Gastroesophageal sphincter (tissue), 3 donors: Measurements from ENCODE around the gene ECM1.

Source experiments
- CTCF ChIP-seq, 4 experiments: fragments of 200-600 bp in 2 of 4; fragments of 450-650 bp in 2 of 4; sonication (generic) in 1 of 4; IDR thresholded peaks; one replicate each; pipeline ENCODE4 v1.5.1; 2017 to 2019; ENCODE audit warnings: antibody characterized with exemption in 4 of 4, mild to moderate bottlenecking in 2 of 4, moderate library complexity in 2 of 4
- EP300 ChIP-seq: sonication (generic); formaldehyde crosslinking; IDR thresholded peaks from one replicate; pipeline ENCODE4 v1.6.1; 2017; ENCODE audit warnings: antibody characterized with exemption, mild to moderate bottlenecking
- POLR2A ChIP-seq, 2 donors: fragments of 450-650 bp; IDR thresholded peaks; one replicate each; pipeline ENCODE4 v1.6.1; 2017; ENCODE audit warnings: antibody characterized with exemption in 2 of 2, mild to moderate bottlenecking in 2 of 2, moderate library complexity in 1 of 2
- POLR2AphosphoS5 ChIP-seq: sonication (generic); formaldehyde crosslinking; IDR thresholded peaks from one replicate; pipeline ENCODE4 v1.6.1; 2017; ENCODE audit warnings: antibody characterized with exemption

- TF ChIP-seq CTCF (IDR thresholded peaks at IDR 0.05) (no peak), POLR2A (IDR thresholded peaks at IDR 0.05) (no peak), EP300 (no peak), POLR2AphosphoS5 (no peak)
Measured at GRCh38 chr1:150508982-150509381, 1.1 kb downstream of the ECM1 start.
